ENCODE results near the gene PPP1R11.

Gene PPP1R11

DNA sequence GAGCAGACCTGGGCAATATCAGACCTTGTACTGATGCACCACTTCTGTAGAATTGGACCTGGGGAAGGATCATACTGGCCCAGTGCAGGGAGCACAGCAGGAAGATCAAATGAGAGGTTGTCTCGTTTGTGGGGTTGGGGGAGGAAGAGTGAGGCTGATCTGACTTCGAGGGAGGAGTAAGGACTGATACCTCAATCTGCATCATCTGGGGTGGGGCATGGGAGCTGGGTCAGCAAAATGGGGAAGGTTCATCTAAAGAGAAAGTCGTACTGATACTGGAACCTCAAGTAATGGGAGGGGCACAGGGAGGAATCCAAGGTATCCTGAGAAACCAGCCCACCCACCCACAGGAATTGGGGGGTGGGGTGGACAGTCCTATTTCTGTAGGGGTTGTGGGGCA, 4.9 kb downstream of the PPP1R11 start:
- no peak overlapping the region for H3K4me3 ChIP-seq (ENCODE audit: low read length)
- TF ChIP-seq, protein P1, sequence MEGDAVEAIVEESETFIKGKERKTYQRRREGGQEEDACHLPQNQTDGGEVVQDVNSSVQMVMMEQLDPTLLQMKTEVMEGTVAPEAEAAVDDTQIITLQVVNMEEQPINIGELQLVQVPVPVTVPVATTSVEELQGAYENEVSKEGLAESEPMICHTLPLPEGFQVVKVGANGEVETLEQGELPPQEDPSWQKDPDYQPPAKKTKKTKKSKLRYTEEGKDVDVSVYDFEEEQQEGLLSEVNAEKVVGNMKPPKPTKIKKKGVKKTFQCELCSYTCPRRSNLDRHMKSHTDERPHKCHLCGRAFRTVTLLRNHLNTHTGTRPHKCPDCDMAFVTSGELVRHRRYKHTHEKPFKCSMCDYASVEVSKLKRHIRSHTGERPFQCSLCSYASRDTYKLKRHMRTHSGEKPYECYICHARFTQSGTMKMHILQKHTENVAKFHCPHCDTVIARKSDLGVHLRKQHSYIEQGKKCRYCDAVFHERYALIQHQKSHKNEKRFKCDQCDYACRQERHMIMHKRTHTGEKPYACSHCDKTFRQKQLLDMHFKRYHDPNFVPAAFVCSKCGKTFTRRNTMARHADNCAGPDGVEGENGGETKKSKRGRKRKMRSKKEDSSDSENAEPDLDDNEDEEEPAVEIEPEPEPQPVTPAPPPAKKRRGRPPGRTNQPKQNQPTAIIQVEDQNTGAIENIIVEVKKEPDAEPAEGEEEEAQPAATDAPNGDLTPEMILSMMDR (conservative IDR thresholded peaks at IDR 0.05; ENCODE audit: low read depth, low read length), result no peak
- DNase-seq (ENCODE audit: low read depth), result no peak

DNA sequence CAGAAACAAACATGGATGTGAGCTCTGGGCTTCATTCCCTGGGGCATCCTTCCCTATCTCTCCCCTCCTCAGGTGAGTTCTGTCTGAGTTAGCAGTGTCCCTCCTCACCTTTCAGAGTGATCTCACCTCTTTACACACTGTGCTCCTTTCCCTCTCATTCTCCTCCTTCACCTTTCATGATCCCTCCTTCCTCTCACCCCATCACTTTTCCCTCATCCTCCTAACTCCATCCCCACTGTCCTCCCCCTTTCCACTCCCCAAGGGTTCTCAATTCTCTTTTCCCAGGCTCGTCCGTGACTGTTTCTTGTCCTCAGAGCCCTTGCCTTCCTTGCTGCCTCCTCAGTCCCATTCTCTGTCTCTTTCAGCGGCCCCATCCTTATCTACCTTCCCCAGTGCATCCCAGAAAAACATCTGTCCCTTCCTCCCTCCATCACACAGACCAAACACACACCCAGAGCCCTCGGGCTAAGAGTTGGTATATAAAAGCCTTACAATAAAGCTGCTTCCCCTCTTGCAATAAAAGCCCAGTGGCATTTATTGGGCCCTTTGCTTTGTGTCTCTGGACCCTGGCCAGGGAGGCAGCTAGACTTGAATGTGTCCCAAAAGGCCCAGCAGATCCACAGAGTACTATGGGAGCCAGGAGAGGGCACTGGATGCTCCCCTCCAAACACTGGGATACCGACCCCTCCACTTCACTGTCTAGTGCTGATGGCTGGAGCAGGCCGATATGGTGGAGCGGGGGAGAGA, 6.7 kb downstream of the PPP1R11 start:
- DNase-seq (ENCODE audit: low read depth), result no peak
- TF ChIP-seq, protein P1 (conservative IDR thresholded peaks at IDR 0.05; ENCODE audit: low read depth, low read length), result no peak
- H3K4me3 ChIP-seq (ENCODE audit: low read length), result no peak overlapping the region

DNA sequence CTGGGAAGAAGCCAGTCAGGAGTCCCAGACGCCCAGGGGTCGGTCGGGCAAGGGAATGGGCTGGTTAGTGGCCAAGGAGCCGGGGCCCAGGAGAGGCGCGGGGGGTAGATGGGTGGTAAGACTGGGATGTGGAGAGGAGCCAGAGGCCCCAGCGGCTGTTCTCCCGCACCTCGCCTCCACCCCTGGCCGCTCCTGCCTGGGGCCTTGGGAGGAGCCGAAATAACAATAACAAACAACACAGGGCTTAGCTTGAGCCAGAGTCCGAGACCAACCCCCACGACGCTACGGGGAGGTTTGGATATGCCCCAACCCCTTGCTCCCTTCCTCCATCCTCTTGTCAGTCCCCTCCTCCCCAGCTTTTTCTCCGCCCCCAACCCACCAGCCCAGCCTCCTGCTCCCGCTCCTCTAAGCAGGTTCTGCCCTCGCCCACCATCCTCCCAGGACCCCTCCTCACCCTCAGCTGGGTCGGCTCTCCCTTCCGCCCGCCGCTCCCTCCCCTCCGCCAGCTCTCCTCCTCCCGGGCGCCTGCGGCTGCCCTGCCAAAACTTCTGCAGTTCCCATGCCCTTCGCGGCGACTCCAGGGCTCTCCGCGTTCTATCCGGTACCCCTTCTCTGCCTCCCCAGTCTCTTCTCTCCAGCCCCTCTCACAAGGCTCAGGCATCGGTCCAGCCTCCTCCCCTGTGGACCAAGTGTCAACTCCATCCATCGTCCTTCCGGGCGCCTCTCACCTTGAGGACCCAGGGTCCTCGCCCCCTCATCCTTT, 7.5 kb downstream of the PPP1R11 start:
- TF ChIP-seq, protein P1 (conservative IDR thresholded peaks at IDR 0.05; ENCODE audit: low read depth, low read length), result no peak
- no peak overlapping the region for H3K4me3 ChIP-seq (ENCODE audit: low read length)
- no peak for DNase-seq (ENCODE audit: low read depth)

DNA sequence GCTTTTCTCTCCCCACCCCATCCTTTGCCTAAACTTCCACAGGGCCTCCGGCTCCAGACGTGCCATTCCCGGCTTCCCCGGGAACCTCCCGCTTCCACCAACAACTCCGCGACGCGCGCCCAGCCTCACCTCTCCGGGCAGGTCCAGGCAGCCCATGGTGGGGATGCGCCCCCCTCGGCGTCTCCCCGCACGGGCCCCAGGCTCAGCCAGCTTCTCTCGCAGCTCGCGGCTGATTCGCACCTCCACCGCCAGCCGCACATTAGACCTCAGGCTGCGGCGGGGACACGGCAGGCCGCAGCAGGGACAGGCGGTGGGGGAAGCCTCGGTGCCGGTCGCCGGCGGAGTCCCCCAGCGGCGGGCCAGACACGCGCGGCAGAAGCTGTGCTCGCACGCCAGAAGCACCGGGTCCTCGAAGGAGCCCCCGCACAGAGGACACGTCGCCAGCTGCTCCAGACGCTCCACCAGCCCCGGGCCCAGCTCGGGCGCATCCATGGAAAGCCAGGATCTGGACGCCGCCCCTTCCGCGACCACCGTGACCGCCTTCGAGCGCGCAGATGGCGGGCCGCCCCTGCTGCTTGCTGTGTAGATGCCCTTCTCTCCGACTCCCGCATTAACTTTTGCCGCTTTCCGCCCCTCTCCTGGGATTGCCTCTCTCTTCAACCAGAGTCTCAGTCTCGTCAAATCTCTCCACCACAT, 8.2 kb downstream of the PPP1R11 start, which contains the start of gene RNF39:
RNF39 (minus strand) TSS at position 676 of the 696 bp plus-strand sequence; CDS start at position 492, 184 bp downstream.
- DNase-seq (ENCODE audit: low read depth), result no peak
- H3K4me3 ChIP-seq (ENCODE audit: low read length), result no peak within 1 kb of the TSS
- TF ChIP-seq, protein P1 (conservative IDR thresholded peaks at IDR 0.05; ENCODE audit: low read depth, low read length), result no peak

DNA sequence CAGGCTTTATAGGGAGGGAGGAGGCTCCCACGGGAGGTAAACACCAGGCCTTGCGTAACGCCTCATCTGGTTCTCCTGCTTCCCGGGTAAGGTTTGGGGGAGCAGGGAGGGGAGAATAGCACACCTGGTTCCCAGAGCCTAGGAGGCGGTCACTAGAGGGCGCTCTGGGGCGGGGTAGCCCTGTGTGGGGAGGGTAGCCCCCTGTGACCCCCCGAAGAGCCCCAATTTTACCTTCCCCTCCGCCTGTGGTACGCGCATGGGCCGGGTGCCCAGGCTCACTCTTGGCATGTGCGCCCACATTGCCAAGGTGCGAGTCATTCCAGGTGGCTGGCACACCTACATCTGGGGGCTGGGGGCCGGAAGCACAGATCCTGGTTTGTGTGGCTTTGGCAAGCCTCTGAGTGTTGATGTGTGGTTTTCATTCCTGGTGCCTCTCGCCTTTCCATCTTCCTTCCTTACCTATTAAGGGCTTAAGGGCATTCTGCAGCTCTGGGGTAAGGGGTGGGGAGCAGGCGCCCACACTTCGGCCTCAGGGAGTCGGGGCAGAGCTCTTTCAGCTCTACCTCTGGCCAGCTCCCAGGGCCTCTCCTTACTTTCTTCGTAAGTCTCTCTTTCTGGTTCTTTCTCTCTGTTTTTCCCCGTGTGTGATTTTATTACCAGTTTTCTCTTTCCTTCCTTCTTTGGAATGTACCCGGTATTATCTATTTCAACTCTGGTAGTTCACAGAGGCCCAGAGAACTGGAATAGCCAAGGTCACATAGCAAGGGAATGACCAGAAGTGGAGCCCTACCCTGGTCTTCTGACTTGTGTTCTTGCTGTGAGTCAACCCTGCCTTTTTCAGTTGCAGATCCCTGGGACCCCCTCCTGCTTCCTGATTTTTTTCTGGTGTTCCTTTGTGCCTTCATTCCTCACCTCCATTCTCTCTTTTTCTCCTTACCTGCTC, 9.1 kb downstream of the PPP1R11 start:
- no peak for DNase-seq (ENCODE audit: low read depth)
- TF ChIP-seq, protein P1 (conservative IDR thresholded peaks at IDR 0.05; ENCODE audit: low read depth, low read length), result peak; percentile 57
- H3K4me3 ChIP-seq (ENCODE audit: low read length), result no peak overlapping the region

DNA sequence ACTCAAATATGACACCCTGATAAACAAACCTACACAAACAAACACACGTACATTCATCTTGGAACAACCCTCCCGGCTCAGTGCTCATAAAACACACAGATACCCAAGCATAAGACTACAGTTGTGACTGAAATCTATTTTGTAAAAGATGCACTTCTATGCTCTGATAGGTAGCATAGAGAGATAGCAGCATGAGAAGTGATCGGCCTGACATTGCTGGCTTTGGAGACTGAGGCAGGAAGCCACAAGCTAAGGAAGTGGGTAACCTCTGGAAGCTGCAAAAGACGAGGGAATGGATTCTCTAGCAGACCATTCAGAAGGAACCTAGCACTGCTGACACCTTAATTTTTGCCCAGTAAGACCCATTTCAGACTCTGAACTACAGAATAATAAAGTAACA, 10.2 kb downstream of the PPP1R11 start:
- TF ChIP-seq, protein P1 (conservative IDR thresholded peaks at IDR 0.05; ENCODE audit: low read depth, low read length), result no peak
- DNase-seq (ENCODE audit: low read depth), result no peak
- H3K4me3 ChIP-seq (ENCODE audit: low read length), result no peak overlapping the region

Measured in retinal pigment epithelial cell (primary cell).